IPS-11a (cell line): ENCODE results near the gene TGFBR3L.
"Not testable (repeated sequence)": the region's sequence is repeated elsewhere in the genome, so short reads cannot be mapped to it uniquely, and the experiment has no call there.

Source experiments
- H3K4me3 ChIP-seq: one replicate; pipeline ENCODE4 v1.5.1; 2013; ENCODE audit warnings: low read depth, low read length, control low read depth

The TGFBR3L gene

DNA sequence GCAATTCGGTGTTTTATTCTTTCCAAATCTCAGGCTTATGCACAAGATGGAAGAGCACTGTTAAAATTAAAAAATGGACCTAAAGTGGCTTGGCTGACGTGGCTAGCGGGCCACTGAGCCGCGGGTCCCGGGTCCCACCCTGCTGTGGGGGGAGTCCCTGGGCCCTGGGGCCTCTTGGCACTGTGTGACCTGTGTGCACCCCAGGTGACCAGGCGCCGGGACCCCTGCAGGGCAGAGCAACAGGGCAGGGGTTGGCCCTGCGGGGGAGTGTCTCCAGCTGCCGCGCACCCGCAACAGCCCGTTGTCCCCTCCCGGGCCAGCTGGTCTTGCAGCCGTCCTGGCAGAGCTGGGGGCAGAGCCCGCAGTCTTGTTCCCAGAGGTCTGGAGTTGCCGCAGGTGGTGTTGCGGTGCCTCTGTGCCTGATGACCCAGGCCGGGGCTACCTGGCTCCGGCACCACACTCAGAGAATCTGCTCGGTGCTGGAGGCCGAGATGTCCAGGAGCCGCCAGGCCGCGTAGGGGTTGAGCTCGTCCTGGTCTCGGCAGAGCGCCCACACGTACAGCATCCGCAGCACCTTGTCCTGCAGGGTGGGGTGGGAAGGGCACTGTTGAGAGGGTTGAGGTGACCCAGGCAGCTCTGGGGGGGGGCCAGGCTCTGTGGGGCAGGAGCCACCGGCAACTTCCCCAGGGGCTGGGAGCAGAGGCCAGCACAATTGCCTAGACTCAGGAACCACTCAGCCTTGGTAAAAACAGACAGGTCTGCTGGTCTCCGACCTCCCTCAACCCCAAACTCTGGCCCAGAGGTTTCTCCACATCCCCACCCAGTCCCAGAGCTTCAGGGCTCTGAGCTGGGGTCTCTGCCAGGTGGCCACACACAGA is 12.3 kb downstream of the TGFBR3L start:
- H3K4me3 ChIP-seq: no peak overlapping the region

DNA sequence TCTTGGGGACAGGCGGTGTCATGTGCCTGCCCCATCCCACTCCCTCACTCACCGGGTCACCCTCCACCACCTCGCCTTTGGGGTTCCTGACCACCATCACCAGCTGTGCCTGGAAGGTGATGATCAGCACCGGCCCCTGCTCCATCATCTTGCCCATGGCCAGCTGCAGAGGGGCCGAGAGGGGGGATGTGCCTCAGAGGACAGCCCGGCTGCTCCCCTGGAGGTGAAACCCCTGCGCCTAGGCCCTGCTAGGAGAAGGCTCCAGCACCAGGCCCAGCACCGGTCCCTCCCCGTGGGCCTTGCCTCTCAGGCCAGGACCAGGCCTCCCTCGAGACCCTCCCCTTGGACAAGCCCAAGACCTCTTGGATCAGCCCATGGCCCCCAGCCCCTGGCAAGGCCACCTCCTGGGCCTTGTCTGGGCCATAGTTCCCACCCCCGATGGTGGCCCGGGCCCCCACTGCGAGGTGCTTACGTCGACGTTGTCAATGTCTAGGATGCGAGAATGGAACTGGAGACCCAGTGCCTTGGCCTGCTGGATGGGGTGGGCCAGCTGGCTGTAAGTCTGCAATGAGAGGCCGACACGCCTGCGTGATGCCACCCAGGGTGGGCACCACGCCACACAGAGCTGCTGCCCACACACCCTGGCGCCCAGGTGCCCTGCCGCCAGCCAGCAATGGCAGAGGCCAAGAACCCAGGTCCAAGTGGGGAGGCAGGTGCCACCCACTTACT is 13.1 kb downstream of the TGFBR3L start:
- no peak overlapping the region for H3K4me3 ChIP-seq

- H3K4me3 ChIP-seq: no peak overlapping the region
These were observed 13.7 kb downstream of the TGFBR3L start for GRCh38 chr19:7928334-7928706.

DNA sequence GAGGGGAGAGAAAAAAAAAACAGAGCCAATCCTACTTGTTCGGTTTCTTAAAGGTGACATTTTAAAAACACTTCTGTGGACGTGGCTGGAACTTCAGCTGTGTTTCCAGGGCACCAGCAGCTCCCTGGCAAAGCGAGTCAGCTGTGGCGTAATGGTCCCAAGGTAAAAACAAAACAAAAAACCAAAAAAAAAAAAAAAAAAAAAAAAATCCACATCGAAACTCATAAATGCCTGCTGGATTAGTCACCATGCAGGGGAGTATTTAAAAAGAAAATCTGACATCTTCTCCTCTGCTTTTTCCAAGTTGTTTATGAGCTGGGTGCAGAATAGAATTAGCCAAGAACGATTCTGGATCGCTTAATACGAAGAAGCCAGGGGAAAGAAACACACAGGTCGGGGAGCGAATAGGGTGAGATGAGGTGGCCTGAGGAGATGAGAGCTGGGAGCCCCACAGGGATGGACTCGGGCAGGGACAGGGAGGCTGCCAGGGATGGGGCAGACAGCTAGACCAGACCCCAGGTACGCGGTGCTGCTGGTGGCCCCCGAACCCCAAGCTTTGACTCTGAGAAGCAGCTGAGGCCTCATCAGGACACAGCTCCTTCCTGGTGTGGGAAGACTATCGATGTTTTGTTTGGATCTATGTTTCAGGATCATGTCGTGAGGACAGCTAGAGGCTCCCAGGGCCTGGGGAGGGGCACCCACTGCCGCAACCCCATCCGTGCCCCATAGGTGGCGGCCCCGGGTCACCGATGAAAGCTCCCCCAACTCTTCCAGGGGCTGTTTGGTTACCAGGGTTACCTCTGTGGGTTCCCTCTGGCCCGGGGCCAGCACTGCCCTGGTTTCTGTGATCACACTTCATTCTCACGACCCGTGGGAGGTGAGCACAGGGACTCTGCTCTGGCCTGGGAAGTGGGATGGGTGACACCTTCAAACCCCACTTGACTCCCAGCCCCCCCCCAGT is 14.4 kb downstream of the TGFBR3L start:
- H3K4me3 ChIP-seq: no peak overlapping the region

GRCh38 chr19:7930030-7930429 is 15.4 kb downstream of the TGFBR3L start:
- not testable (repeated sequence) for H3K4me3 ChIP-seq

- H3K4me3 ChIP-seq: no peak overlapping the region
These were observed 16.1 kb downstream of the TGFBR3L start for GRCh38 chr19:7930765-7931164.

DNA sequence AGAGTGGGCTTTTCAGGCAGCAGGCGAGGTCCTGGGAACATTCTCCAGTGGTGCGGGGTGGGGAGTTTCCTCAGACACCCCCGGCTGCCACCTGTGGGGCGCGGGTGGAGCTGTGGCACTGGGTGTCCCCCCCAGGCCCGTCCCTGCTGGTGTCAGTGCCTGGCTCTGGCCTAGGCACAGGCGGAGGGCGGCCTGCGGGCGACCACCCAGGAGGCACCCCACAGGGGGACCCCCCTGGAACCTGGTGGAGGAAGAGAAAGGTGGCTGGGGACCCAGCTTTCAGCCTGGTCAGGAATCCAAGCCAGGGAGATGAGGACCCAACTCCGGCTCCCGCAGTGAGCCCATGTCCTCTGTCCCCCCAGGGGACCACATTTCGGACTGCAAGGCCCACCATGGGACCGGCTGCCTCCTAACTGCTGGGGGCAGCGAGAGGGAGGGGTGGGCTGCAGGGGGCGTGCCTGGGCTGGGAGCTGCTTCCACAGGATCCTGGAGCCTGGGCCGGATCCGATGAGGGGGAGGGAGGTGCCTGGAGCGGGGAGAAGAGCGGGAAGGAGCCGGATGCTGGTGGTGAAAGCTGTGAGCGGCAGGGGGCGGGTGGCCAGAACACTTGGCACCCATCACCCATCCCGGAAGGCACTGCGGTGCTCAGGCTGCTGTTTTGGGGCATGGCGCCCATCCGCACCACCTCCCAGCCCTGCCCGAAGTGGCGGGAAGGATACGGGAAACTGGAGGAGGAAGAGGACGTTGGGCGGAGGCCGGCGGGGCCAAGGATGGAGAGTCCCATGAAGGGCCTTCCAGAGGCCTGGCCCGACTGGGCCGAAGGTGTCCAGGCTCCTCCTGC is 16.8 kb downstream of the TGFBR3L start:
- H3K4me3 ChIP-seq: no peak overlapping the region

DNA sequence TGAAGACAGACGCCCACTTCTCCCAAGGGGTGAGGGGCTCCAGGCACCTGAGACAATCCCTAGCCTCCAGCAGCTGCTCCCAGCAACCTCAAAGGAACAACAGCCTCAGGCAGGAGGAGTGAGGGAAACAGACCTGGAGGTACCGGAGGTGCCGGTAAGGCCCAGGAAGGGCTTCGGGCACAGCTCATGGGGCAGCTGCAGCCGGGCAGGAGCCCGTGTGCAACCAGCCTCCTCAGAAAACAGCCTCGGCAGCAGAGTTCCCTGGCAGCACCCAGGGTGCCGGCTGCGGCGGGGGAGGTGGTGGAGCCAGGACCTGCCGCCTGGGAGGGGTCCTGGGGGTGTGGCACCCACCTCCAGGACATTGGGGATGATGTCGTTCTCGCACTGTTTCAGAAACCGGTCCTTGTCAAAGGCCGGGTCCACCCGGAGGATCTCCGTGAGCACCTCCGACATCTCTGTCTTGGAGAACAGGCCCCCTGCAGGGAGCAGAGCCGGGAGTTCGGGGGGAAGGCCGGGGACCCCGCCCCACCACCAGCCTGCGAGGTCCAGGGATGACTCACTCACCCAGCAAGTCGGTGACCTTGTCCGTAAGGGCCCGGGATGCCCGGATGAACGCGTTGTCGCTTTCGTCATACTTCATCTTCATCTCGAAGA is 17.8 kb downstream of the TGFBR3L start:
- no peak overlapping the region for H3K4me3 ChIP-seq

DNA sequence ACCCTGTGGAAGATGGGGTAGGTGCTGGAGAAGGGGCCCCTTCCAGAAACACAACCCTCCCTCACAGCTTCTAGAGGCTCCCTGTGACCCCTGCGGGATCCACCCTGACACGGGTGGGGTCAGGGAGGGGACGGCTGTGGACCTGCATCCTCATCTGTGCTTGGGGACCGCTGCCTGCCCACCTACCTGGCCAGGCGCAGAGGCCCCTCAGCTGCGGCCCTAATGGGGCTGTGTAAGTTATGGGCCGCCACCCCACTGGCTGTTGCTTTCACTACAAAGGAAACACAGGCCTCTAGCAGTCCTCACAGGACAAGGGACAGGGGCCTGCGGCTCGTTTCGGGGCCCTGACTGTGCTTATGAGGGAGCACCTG is 18.3 kb downstream of the TGFBR3L start:
- H3K4me3 ChIP-seq: no peak overlapping the region

- no peak overlapping the region for H3K4me3 ChIP-seq
These were observed 18.8 kb downstream of the TGFBR3L start for GRCh38 chr19:7933411-7933810.

DNA sequence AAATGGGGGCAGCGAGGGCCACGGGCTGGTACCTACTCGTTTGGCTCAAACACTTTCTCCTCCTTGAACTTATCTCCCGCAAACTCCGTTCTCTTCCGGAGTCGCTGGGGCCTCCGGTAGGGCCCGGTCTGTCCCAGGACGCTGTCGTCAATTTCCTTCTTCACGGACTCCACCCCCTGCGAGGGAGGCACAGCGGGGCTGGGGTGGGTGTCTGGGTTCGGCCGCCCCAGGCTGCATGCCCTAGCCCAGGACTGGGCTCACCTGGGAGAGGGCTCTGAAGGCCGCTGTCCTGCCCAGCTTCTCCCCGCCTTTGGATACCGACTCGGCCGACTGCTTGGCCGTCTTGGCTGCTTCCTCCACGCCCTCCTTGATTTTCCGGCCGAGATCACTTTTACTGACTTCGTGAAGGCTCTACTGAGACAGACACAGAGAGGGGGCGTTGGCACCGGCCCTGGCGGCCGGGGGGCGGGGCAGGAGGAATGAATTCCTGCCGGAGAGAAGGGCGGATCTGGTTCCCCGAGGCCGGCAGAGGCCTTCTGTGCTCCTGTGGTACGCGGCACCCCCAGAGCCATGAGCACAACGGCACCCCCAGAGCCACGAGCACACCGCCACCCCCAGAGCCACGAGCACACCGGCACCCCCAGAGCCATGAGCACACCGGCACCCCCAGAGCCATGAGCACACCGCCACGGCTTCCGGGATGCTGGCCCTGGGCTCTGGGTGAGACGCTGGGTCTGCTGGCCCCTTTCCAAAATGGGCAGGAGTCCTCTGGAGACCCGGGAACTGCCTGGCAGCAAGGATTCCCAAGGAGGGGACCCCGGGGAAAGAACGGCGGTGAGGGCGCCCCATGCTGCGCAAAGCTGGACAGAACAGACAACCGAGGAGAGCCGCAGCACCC is 19.4 kb downstream of the TGFBR3L start:
- no peak overlapping the region for H3K4me3 ChIP-seq

DNA sequence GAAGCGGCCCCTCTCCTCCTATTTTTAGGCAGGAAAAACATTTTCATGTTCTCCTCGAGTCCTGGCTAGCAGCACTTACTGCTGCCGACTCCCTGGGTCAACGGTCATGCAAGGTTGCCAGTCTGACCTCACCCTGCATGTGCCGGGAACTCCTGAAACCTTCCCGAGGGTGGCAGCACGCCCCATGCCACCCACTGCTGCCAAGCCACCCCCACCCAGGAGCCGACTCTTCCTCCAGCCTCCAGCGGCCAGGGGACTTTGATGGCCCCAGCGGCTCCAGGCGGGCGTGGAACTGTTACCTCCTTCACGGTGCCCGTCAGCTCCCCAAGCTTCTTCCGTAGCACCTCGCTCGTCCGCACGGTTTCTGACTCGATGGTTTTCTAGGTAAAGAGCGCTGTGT is 20.1 kb downstream of the TGFBR3L start:
- H3K4me3 ChIP-seq: no peak overlapping the region

DNA sequence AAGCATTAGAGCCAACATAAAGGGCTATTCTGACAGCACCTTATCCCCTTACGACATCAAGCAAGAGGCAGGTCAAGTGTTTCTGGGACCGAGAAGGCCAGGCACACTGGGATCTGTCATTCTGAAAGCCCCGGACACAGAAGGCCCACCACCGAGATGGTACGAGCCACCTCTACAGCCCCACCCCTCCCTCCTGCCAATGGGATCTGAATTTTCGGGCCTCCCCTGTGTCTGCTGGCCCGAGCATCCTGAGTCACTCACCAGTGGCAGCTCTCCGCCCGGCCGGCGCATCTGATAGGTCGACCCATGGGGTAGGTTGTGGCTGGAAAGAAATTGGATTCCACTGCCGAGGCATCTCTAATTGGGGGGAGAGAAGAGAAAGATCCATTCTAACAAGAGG is 26.2 kb downstream of the TGFBR3L start:
- no peak overlapping the region for H3K4me3 ChIP-seq

GRCh38 chr19:7941895-7942596 is 27.4 kb downstream of the TGFBR3L start:
- no peak overlapping the region for H3K4me3 ChIP-seq

- peak overlapping the region; percentile 96 for H3K4me3 ChIP-seq
These were observed 28.4 kb downstream of the TGFBR3L start for GRCh38 chr19:7942981-7943443.

- H3K4me3 ChIP-seq: peak within 1 kb of the TSS; percentile 96
These were observed 29.0 kb downstream of the TGFBR3L start, which contains the start of gene TIMM44 for GRCh38 chr19:7943444-7944176. TIMM44 (minus strand) TSS chr19:7943666; CDS start chr19:7943651, 15 bp downstream.

DNA sequence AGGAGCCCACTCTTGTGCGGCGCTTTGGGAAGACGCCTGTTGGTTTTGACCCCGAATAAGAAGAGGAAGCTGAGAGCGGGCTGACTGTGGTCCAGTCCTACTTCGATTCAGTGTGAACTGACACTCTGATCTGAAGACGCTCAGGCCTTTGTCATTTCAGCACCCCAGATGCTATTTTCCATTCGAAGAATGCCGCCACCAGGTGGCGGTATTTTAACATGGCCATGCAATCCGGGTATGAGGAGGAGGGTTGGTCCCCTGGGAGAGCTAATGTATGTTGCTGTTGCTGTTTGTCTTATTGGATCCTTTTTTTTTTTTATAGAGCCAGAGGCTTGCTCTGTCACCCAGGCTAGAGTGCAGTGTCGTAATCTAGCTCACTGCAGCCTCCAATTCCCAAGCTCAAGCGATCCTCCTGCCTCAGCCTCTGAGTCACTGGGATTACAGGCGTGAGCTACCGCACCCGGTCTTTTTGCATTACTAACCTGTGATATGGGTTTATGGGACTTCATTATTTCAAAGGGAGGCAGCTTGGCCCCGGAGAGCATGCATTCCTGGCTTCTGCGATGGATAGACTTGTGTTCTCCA is 29.6 kb downstream of the TGFBR3L start:
- H3K4me3 ChIP-seq: peak overlapping the region; percentile 47
